GM12872 (cell line): Measurements from ENCODE around the gene NUB1.

ENCODE experiments used
- CTCF ChIP-seq: IDR thresholded peaks from 3 replicates; pipeline ENCODE4 v1.5.1; 2011; ENCODE audit warnings: low read depth, mild to moderate bottlenecking, low read length, moderate library complexity; ENCODE audit not compliant: insufficient read depth

NUB1 gene

GRCh38 chr7:151309311-151309710 lies 32.3 kb upstream of the NUB1 start:
- TF ChIP-seq CTCF: no peak

- peak; percentile 34; the same call in 1 of the 3 replicates for TF ChIP-seq CTCF
Measured at GRCh38 chr7:151310578-151310977, 31.0 kb upstream of the NUB1 start.

- TF ChIP-seq CTCF: peak; percentile 53
Measured at GRCh38 chr7:151311294-151311864, 30.2 kb upstream of the NUB1 start.

GRCh38 chr7:151312356-151312755 lies 29.3 kb upstream of the NUB1 start:
- no peak for TF ChIP-seq CTCF

GRCh38 chr7:151312831-151313809 lies 28.5 kb upstream of the NUB1 start:
- TF ChIP-seq CTCF: no peak

- TF ChIP-seq CTCF: no peak
Measured at GRCh38 chr7:151313857-151314256, 27.8 kb upstream of the NUB1 start.

- TF ChIP-seq CTCF: no peak
Measured at GRCh38 chr7:151314401-151314800, 27.2 kb upstream of the NUB1 start.
